ENCODE data around the gene IRX6. TPM values are rescaled to one million over a fixed set of nuclear protein-coding genes. Genes with fewer than 3 reads are reported as not detected.

Gene IRX6
- under 1 TPM in 1 of 2 donors, not detected in 1; 0.66 TPM for total RNA-seq

- ATAC-seq, result no peak
- Histone ChIP-seq H3K4me1 (peaks cover 34% of the 10 kb centered on the region), H3K27me3 (peaks cover 0 to 15% of the 10 kb centered on the region in 2 donors), H3K36me3 (replicated peaks in 1 of 2; ENCODE audit: insufficient read depth in 1 of 2, low read depth in 2 of 2) (no peaks in the 10 kb centered on the region), H3K4me3 (no peak within 1 kb of the TSS), H3K9me3 (no peaks in the 10 kb centered on the region), H3K27ac (no peak within 1 kb of the TSS)
- TF ChIP-seq POLR2A (IDR thresholded peaks at IDR 0.05), result no peak
- TF ChIP-seq, protein P1, sequence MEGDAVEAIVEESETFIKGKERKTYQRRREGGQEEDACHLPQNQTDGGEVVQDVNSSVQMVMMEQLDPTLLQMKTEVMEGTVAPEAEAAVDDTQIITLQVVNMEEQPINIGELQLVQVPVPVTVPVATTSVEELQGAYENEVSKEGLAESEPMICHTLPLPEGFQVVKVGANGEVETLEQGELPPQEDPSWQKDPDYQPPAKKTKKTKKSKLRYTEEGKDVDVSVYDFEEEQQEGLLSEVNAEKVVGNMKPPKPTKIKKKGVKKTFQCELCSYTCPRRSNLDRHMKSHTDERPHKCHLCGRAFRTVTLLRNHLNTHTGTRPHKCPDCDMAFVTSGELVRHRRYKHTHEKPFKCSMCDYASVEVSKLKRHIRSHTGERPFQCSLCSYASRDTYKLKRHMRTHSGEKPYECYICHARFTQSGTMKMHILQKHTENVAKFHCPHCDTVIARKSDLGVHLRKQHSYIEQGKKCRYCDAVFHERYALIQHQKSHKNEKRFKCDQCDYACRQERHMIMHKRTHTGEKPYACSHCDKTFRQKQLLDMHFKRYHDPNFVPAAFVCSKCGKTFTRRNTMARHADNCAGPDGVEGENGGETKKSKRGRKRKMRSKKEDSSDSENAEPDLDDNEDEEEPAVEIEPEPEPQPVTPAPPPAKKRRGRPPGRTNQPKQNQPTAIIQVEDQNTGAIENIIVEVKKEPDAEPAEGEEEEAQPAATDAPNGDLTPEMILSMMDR (IDR thresholded peaks at IDR 0.05), result peak in 1 of 7 experiments; percentile 2
- peak in 2 of 4 donors; percentile 18 to 25 for DNase-seq
- intact Hi-C loops (cut with DNase I), result no loop called here
- WGBS, 2 donors, result 0 to 2% methylated on average over 14 to 48 of the region's 49 CpGs
These were observed at the start of gene IRX6 for GRCh38 chr16:55323637-55324271. TSS of gene IRX6 (plus strand) at chr16:55324203. CDS start at chr16:55325092, 889 bp downstream.

GRCh38 chr16:55274391-55274790 is 49.6 kb upstream of the IRX6 start:
- DNase-seq (no peak), ATAC-seq (no peak)
- Histone ChIP-seq H3K9me3 (no peaks in the 10 kb centered on the region), H3K4me1 (no peaks in the 10 kb centered on the region), H3K27ac (no peak overlapping the region), H3K36me3 (replicated peaks in 1 of 2; ENCODE audit: insufficient read depth in 1 of 2, low read depth in 2 of 2) (no peaks in the 10 kb centered on the region), H3K27me3 (no peaks in the 10 kb centered on the region), H3K4me3 (no peak overlapping the region)
- 66 to 72% methylated on average over 5 of the region's 5 CpGs for WGBS, 2 donors
- TF ChIP-seq POLR2A (IDR thresholded peaks at IDR 0.05), result no peak
- TF ChIP-seq, protein P1 (IDR thresholded peaks at IDR 0.05), result no peak
- intact Hi-C loops (cut with DNase I), result no loop called here

DNA sequence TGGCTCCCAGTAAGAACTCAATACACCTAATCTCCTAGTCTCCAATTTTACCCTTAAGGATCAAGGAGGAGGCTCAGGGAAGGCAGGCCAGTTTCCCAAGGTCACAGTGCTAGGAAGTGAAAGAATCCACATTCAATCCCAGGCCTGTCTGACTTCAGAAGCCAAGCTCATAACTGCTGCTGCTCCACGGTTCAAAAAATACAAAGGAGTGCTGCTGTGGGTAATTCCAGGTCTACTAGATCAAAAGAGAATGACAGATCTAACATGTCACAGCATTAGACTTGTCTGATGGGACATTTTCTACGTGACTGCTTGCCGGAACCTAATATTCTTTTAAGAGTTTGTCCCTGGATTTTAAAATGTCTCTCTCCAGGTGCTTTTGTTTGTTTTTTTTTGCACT is 48.8 kb upstream of the IRX6 start:
- WGBS, 2 donors, result 65 to 73% methylated on average over 3 of the region's 3 CpGs
- intact Hi-C loops (cut with DNase I), result no loop called here
- no peak for ATAC-seq

GRCh38 chr16:55275869-55276268 is 48.1 kb upstream of the IRX6 start:
- no peak for ATAC-seq
- Histone ChIP-seq H3K4me3 (no peak overlapping the region), H3K27me3 (no peaks in the 10 kb centered on the region), H3K36me3 (replicated peaks in 1 of 2; ENCODE audit: insufficient read depth in 1 of 2, low read depth in 2 of 2) (no peaks in the 10 kb centered on the region), H3K4me1 (no peaks in the 10 kb centered on the region), H3K27ac (no peak overlapping the region), H3K9me3 (no peaks in the 10 kb centered on the region)
- no peak for TF ChIP-seq POLR2A (IDR thresholded peaks at IDR 0.05)
- TF ChIP-seq, protein P1 (IDR thresholded peaks at IDR 0.05), result no peak
- WGBS, 2 donors, result 84 to 88% methylated on average over 5 to 6 of the region's 6 CpGs
- intact Hi-C loops (cut with DNase I), result no loop called here
- DNase-seq, result no peak

More for the DNA sequence above, 48.8 kb upstream of the IRX6 start:
- Histone ChIP-seq H3K27ac (no peak overlapping the region), H3K36me3 (replicated peaks in 1 of 2; ENCODE audit: insufficient read depth in 1 of 2, low read depth in 2 of 2) (no peaks in the 10 kb centered on the region), H3K9me3 (no peaks in the 10 kb centered on the region), H3K4me1 (no peaks in the 10 kb centered on the region), H3K4me3 (no peak overlapping the region), H3K27me3 (no peaks in the 10 kb centered on the region)
- DNase-seq, result no peak
- TF ChIP-seq, protein P1 (IDR thresholded peaks at IDR 0.05), result no peak
- TF ChIP-seq POLR2A (IDR thresholded peaks at IDR 0.05), result no peak

DNA sequence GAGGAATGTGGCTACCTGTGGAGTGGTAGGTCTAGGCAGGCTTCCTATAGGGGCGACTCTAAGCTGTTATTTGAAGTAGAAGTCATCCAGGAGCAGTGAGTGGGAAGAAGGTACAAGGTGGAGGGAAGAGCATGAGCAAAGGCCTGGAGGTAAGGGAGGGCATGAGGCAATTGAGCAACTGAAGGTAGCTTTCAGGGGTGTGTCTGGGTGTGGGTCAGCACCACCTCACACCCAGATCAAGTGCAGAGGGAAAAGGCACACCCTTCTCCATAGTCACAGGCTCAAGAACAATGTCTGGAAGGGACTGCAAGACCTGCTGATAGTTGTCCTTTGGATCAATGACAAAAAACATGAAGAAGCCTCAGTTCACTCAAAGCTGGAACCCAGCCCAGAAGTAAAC is 46.5 kb upstream of the IRX6 start:
- intact Hi-C loops (cut with DNase I), result no loop called here
- H3K4me3 ChIP-seq, result no peak overlapping the region
- no peaks in the 10 kb centered on the region for H3K27me3 ChIP-seq
- ATAC-seq, result no peak
- no peak overlapping the region for H3K27ac ChIP-seq
- no peaks in the 10 kb centered on the region for H3K9me3 ChIP-seq
- no peak for TF ChIP-seq POLR2A (IDR thresholded peaks at IDR 0.05)
- TF ChIP-seq, protein P1 (IDR thresholded peaks at IDR 0.05), result no peak
- WGBS, 2 donors, result 55 to 78% methylated on average over 1 of the region's 1 CpG
- no peaks in the 10 kb centered on the region for H3K4me1 ChIP-seq
- no peaks in the 10 kb centered on the region for H3K36me3 ChIP-seq (replicated peaks in 1 of 2; ENCODE audit: insufficient read depth in 1 of 2, low read depth in 2 of 2)
- DNase-seq, result no peak
